ENCODE data around the gene ATP9A. TPM values are rescaled to one million over a fixed set of nuclear protein-coding genes. Genes with fewer than 3 reads are reported as not detected.

Gene ATP9A
- total and polyA plus RNA-seq, 10 of the 15 experiments (the other 5 are each of a cell fraction or from before 2014, with no cell fraction given) = 0.03 to 0.81 (median 0.14) TPM

GRCh38 chr20:51614687-51615086, 153.5 kb downstream of the ATP9A start:
- no peaks in the 10 kb centered on the region for H3K79me2 ChIP-seq (ENCODE audit: control insufficient read depth, insufficient read depth, low read length)
- H3K4me3 ChIP-seq = no peak overlapping the region
- H3K27ac ChIP-seq (ENCODE audit: control insufficient read depth, insufficient read depth) = no peak overlapping the region
- intact Hi-C loops (cut with micrococcal nuclease; ENCODE audit: unreplicated experiment) (no loop called here), in situ Hi-C loops (cut with MboI) (no loop called here)
- ChIA-PET SMC1A (ENCODE audit: uncharacterized antibody, unreplicated experiment) (interaction anchor here (0.6 to 1.5 kb wide), 3 partner anchors 8 to 908 kb away, joined by 3 to 7 read pairs (median 3); no protein-coding TSS in a partner anchor), POLR2A (no interaction called here), RAD21 (ENCODE audit: unreplicated experiment) (interaction anchor here (1.2 kb wide), 1 partner anchor 241 kb away, joined by 3 read pairs; no protein-coding TSS in a partner anchor), CTCF (interaction anchor here (1.0 to 1.6 kb wide), 4 partner anchors 8 to 633 kb away, joined by 3 to 6 read pairs (median 4); no protein-coding TSS in a partner anchor)
- H3K9ac ChIP-seq (ENCODE audit: control insufficient read depth, insufficient read depth, low read length) = no peak overlapping the region
- H3K27me3 ChIP-seq (replicated peaks in 1 of 2; ENCODE audit: control insufficient read depth in 2 of 2, insufficient read depth in 2 of 2, low read length in 1 of 2) = peaks cover 0 to 2% of the 10 kb centered on the region in 2 experiments; a peak in 2 of 4 replicates
- 0 out of 2 replicates have a peak, but pooled peaks cover 3% of the 10 kb centered on the region for H3K4me1 ChIP-seq (ENCODE audit: control insufficient read depth, insufficient read depth, low read length)
- H2AFZ ChIP-seq (ENCODE audit: control insufficient read depth, low read depth, low read length) = no peak overlapping the region
- no peaks in the 10 kb centered on the region for H3K36me3 ChIP-seq (ENCODE audit: control insufficient read depth in 2 of 2, insufficient read depth in 2 of 2, low read length in 1 of 2)
- FAIRE-seq = no peak
- no peaks in the 10 kb centered on the region for H4K20me1 ChIP-seq (ENCODE audit: control insufficient read depth, insufficient read depth)
- 59% methylated on average over 6 of the region's 6 CpGs for WGBS (ENCODE audit: insufficient coverage, insufficient replicate concordance, low lambda C conversion rate, missing lambda C conversion rate)
- no peak for DNase-seq (ENCODE audit: low read depth, low spot score)
- no peak overlapping the region for H3K4me2 ChIP-seq (ENCODE audit: control insufficient read depth, insufficient read depth)
- BruUV-seq (replicated peaks) = no TSS peak
- H3K9me3 ChIP-seq (replicated peaks; ENCODE audit: control insufficient read depth, insufficient read depth, low read length) = no peaks in the 10 kb centered on the region
- ATAC-seq = no peak
- TF ChIP-seq NFYB (IDR thresholded peaks at IDR 0.05; ENCODE audit: insufficient read depth, low read depth, low read length) (no peak), PAX5 (IDR thresholded peaks at IDR 0.05; ENCODE audit: borderline replicate concordance, low read depth, low read length) (no peak), CREM (IDR thresholded peaks at IDR 0.05; ENCODE audit: low read depth) (no peak), BCL11A (IDR thresholded peaks at IDR 0.05; ENCODE audit: low read depth, low read length) (no peak), SREBF2 (IDR thresholded peaks at IDR 0.05; ENCODE audit: low read length) (no peak), RBBP5 (conservative IDR thresholded peaks at IDR 0.05) (no peak), ZNF622 (IDR thresholded peaks at IDR 0.05) (no peak), HDAC2 (IDR thresholded peaks at IDR 0.05) (no peak), NR2C1 (IDR thresholded peaks at IDR 0.05) (no peak), ELK1 (IDR thresholded peaks at IDR 0.05; ENCODE audit: low read depth, low read length) (no peak), HSF1 (IDR thresholded peaks at IDR 0.05; ENCODE audit: low read depth, low read length) (no peak), IKZF2 (IDR thresholded peaks at IDR 0.05) (no peak), SMARCA5 (IDR thresholded peaks at IDR 0.05) (no peak)
- TF ChIP-seq, protein P1, sequence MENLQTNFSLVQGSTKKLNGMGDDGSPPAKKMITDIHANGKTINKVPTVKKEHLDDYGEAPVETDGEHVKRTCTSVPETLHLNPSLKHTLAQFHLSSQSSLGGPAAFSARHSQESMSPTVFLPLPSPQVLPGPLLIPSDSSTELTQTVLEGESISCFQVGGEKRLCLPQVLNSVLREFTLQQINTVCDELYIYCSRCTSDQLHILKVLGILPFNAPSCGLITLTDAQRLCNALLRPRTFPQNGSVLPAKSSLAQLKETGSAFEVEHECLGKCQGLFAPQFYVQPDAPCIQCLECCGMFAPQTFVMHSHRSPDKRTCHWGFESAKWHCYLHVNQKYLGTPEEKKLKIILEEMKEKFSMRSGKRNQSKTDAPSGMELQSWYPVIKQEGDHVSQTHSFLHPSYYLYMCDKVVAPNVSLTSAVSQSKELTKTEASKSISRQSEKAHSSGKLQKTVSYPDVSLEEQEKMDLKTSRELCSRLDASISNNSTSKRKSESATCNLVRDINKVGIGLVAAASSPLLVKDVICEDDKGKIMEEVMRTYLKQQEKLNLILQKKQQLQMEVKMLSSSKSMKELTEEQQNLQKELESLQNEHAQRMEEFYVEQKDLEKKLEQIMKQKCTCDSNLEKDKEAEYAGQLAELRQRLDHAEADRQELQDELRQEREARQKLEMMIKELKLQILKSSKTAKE (IDR thresholded peaks at IDR 0.05; ENCODE audit: low read depth, poor library complexity, severe bottlenecking) = no peak
- TF ChIP-seq, protein P2, sequence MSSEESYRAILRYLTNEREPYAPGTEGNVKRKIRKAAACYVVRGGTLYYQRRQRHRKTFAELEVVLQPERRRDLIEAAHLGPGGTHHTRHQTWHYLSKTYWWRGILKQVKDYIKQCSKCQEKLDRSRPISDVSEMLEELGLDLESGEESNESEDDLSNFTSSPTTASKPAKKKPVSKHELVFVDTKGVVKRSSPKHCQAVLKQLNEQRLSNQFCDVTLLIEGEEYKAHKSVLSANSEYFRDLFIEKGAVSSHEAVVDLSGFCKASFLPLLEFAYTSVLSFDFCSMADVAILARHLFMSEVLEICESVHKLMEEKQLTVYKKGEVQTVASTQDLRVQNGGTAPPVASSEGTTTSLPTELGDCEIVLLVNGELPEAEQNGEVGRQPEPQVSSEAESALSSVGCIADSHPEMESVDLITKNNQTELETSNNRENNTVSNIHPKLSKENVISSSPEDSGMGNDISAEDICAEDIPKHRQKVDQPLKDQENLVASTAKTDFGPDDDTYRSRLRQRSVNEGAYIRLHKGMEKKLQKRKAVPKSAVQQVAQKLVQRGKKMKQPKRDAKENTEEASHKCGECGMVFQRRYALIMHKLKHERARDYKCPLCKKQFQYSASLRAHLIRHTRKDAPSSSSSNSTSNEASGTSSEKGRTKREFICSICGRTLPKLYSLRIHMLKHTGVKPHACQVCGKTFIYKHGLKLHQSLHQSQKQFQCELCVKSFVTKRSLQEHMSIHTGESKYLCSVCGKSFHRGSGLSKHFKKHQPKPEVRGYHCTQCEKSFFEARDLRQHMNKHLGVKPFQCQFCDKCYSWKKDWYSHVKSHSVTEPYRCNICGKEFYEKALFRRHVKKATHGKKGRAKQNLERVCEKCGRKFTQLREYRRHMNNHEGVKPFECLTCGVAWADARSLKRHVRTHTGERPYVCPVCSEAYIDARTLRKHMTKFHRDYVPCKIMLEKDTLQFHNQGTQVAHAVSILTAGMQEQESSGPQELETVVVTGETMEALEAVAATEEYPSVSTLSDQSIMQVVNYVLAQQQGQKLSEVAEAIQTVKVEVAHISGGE (CRISPR knock-in tag; IDR thresholded peaks at IDR 0.05) = no peak
- TF ChIP-seq, protein P3, sequence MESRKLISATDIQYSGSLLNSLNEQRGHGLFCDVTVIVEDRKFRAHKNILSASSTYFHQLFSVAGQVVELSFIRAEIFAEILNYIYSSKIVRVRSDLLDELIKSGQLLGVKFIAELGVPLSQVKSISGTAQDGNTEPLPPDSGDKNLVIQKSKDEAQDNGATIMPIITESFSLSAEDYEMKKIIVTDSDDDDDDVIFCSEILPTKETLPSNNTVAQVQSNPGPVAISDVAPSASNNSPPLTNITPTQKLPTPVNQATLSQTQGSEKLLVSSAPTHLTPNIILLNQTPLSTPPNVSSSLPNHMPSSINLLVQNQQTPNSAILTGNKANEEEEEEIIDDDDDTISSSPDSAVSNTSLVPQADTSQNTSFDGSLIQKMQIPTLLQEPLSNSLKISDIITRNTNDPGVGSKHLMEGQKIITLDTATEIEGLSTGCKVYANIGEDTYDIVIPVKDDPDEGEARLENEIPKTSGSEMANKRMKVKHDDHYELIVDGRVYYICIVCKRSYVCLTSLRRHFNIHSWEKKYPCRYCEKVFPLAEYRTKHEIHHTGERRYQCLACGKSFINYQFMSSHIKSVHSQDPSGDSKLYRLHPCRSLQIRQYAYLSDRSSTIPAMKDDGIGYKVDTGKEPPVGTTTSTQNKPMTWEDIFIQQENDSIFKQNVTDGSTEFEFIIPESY (IDR thresholded peaks at IDR 0.05) = no peak

All from GM12878 (cell line).